ENCODE data around the gene RNF182.
A peak's percentile ranks its signal among the peaks of the same experiment; 100 is the strongest.
"Not testable (repeated sequence)": the region's sequence is repeated elsewhere in the genome, so short reads cannot be mapped to it uniquely, and the experiment has no call there.

Gene RNF182, protein sequence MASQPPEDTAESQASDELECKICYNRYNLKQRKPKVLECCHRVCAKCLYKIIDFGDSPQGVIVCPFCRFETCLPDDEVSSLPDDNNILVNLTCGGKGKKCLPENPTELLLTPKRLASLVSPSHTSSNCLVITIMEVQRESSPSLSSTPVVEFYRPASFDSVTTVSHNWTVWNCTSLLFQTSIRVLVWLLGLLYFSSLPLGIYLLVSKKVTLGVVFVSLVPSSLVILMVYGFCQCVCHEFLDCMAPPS

DNA sequence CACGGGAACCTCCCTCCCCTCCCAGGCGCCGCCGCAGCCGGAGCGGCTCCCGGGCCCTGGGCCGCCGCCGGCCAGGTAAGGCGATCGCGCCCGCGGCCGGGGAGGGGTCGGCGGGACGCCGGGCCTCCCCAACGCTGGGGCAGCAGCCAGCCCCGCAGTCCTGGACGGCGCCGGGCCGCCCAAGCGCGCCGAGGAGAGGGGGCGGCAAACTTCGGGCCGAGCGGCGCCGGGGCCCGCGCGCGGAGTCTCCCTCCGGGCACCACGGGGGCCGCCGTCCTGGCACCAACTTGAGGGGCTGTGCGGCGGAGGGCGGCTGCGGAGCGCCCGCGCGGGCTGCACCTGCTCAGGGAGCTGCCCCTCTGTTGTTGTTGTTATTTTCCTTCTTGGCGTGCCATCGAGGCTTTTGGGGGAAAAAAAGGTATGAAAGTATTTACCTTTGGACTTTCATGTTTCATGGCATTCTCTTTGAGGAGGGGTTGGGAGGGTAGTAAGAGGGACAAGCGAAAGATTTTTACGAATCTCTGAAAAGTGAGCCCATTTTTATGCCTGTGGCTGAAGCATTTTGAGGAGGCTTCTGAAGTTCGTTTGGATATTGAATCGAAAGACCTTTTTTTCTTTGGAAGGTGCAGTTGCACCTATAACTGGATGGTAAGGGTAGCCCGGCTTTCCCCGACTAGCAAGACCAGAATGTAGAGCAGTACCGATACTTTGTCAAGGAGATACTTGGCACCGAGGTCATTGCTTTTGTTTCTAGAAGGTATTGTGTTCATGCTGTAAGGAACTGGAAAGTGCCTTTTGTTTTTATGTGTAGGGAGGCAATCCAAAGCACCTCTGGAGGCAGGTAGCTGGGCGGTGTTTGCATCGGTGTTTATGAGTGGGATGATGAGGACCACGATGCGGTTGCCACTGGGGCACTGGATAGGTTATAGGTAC is at the start of gene RNF182:
RNF182 (plus strand) TSS at position 4 of the 933 bp plus-strand sequence. CDS start 52,168 bp downstream, outside the sequence.
- peak; percentile 8 for DNase-seq

DNA sequence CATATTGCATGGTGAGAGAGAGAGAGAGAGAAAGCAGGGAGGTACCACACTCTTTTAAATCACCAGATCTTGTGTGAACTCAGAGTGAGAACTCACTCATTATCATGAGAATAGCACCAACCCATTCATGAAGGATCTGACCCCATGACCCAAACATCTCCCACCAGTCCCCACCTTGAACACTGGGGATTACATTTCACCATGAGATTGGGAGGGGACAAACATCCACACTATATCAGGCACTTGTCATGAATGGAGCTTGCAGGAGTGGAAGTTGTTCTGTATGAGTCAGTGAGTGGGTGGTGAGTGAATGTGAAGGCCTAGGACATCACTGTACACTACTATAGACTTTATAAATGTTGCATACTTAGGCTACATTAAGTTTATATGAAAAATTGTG is 47.7 kb upstream of the RNF182 start:
- DNase-seq, result no peak

DNA sequence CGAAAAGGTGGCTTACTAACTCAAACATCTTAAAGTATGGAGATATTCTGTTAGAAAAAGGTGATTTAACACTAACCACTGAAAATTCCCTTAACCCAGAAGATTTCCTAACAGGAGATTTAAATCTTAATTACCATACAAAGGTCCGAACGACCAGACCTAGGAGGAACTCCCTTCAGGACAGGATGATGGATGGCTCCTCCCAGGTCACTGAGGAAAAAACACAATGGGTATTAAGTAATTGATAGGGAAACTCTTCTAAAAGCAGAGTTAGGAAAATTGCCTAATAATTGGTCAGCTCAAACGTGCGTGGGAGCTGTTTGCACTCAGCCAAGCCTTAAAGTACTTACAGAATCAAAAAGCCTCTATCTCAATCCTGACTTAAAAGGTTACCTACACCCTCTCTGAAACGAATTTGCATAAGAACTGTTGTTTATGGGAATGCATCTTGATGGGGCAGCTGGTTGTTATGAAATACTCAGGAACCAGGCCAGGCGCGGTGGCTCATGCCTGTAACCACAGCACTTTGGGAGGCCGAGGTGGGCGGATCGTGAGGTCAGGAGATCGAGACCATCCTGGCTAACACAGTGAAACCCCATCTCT is 44.6 kb upstream of the RNF182 start:
- DNase-seq, result not testable (repeated sequence)

DNA sequence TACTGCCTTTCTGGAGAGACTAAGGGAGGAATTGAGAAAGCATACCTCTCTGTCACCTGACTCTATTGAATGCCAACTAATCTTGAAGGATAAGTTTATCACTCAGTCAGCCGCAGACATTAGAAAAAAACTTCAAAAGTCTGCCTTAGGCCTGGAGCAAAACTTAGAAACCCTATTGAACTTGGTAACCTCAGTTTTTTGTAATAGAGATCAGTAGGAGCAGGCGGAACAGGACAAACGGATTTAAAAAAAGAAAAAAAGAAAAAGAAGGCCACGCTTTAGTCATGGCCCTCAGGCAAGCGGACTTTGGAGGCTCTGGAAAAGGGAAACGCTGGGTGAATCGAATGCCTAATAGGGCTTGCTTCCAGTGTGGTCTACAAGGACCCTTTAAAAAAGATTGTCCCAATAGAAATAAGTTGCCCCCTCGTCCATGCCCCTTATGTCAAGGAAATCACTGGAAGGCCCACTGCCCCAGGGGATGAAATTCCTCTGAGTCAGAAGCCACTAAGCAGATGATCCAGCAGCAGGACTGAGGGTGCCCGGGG is 43.1 kb upstream of the RNF182 start:
- no peak for DNase-seq

DNA sequence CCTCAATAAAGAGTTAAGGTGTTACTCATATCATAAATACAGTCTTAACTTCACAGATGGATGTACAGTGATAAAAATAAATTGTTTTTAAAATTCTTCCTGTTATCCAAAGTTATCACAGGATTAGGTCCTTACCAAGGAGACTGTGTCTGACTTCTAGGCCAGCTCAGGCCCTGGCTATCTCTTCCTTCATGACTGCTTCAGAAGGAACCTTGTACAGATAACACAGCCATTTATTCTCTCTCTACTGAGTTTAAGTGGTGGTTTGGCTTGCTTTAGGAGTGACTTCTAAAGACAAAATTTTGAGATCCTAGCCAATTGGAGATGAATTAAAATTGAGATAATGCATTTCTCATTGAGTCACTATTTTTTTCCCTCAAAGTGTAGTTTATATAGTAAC is 40.8 kb upstream of the RNF182 start:
- no peak for DNase-seq

DNA sequence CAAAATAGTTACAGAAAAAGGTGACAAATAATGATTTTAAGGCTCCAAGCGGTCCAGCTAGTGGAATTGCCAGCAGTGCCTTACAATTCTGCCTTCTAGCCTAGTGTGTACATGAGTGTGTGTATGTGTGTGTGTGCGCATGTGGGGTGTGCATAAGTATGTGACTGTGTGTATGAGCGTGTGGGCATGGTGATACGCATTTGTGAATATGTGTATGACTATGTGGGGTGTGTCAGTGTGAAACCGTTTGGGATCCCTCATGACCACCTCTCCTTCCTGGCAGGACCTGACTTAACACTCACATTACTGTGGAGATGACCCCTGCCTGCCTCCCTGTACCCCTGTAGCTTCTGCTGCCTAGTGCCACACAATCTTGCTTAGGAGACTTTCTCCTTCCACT is 40.4 kb upstream of the RNF182 start:
- DNase-seq, result no peak

DNA sequence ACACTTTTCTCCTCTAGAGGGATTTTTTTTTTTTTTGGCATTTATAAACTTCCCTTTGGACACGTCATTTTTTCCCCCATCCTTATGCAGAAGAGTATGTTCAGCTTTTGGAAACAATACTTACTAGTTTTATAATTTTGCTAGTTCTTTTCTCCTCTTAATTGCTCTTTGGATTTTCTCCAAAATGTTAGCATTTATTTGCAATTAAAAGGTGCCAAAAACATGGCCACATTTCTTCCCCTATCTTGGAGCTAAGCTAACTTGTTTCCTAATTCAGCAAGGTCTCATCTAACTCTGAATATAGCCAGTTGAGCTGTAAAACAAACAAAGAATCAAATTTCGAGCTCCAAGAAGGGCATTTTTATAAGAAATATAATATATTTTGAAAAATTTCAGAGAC is 39.2 kb upstream of the RNF182 start:
- DNase-seq, result no peak

DNA sequence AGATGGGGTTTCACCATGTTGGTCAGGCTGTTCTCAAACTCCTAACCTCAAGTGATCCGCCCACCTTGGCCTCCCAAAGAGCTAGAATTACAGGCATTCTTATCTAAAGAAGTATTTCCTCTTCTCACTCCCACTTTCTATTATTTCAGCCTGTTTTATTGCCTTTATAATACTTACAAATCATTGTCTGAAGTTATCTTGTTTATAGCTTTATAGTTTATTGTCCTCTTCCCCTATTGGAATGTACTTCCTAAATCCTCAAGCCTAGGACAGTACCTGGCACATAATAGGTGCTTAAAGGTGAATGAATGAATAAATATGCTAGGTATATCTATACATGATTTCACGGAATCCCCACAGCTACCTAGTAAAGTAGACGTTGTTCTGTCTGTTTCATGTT is 37.8 kb upstream of the RNF182 start:
- no peak for DNase-seq

DNA sequence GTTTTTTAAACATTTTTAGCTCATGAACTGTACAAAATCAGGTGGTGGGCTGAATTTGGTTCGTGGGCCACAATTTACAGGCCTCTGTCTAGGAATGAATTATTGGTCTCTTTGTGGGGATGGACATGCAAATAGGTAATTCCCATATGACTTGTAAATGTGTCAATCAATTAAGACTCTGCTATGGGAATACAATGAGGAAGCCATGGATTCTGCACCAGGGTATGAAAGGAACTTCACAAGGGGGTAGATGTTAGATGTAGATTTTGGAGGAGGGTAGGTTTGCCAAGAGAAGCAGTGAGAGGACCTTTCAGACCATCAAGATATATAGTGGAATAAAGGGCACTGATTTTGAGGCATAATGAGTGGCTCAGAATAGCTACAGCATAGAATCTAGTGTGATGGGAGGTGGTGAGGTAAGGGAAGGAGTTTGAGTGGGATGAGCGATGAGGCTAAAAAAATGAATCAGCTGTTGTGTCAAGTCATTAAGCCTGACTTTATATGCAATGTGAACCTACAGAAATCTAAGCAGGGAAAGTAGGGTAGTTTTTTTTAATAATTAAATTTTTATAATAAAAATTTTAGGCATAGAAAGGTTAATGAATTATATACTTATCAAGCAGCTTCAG is 32.6 kb upstream of the RNF182 start:
- no peak for DNase-seq

DNA sequence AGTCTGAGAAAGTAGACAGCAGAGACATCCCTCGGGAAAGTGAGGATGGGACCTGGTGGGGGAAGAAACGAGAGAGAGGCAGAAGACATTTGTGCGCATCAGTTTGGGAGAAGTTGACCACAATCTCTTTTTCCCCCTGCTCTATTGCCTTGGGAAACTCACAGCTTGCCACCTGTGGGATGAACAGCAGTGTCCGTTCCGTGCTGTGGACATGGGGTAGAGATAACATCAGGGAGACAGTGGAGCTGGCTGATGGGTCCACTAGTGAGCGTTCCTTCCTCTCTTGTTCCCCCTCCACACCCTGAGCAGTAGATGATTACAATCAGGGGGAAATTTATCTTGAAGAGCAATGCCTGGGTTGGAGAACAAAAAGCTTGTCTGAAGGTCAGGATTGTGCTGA is 21.8 kb upstream of the RNF182 start:
- DNase-seq, result no peak

DNA sequence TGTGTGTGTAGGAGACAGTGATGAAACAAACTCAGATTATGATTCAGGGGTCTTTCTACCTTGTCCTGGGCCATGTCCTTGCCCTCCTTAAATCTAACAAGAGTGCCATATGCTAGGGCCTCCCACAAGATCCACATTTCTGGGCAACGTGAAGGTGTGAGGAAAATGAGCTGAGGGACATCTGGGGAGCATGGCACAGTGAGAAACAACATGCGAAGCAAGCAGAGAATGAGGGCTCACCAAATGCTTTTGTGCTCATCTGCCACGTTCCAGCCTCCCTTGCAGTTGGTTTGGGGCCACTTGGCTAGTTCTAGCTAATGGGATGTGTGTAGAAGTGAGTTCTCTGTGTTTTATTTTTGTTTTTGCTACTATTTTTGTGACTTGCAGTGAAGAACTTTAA is 21.4 kb upstream of the RNF182 start:
- no peak for DNase-seq

DNA sequence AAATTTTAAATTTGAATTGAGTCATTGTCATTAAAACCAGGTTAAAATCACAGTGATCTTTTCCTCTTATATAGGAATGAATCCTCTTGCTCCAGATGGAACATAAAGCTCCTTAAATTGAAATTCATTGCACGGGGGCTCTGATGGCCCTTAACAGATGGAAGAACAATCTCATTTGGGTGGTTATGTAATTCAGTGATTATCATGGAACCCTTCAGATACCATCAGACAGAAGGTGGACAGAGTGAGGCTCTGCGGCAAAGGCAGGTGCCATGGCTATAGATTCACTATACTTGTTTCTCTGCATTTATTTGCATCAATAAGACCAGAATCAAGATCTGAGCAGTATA is 17.8 kb upstream of the RNF182 start:
- no peak for DNase-seq

DNA sequence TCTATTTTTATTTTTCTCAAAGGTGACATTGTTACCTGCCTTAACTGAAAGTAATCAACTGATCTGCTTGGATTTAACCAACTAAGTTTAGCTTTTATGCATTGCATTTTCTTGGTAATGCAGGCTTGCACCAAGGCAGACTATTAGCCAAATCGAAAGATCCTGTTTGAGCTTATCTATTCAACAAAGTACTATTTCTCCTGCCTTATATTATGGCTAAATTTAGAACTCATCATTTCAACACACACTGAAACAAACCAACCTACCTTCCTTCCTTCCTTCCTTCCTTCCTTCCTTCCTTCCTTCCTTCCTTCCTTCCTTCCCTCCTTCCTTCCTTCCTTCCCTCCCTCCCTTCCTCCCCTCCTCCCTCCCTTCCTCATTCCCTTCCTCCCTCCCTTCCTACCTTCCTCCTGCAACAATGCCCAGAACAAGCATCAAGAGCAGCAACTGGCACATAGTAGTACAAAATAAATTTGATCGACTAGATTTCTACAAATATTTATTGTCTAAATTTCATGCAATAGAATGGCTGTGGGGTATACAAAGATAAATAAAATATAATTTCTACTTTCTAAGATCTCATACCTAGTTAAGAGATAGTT is 17.0 kb upstream of the RNF182 start:
- no peak for DNase-seq

DNA sequence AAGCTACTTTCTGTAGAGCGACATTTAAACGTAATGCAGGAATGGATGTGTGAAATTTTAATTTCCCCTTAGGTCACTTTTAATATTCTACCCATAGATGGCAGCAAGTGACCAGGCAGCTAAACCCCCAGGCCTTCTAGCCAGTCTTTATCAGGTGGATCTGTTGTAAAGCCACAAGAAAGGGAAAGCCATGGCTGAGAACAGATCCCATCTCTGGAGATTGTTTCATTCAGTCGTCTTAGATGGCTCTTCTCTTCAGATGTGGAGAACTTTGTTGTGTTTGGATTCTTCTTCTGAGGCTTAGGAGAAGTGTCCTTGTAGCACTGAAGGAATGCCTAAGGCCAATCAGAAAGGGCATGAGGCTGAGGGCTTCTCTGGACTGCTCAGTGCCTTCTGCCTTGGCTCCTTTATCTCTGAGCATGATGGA is 15.8 kb upstream of the RNF182 start:
- peak; percentile 76 for DNase-seq

DNA sequence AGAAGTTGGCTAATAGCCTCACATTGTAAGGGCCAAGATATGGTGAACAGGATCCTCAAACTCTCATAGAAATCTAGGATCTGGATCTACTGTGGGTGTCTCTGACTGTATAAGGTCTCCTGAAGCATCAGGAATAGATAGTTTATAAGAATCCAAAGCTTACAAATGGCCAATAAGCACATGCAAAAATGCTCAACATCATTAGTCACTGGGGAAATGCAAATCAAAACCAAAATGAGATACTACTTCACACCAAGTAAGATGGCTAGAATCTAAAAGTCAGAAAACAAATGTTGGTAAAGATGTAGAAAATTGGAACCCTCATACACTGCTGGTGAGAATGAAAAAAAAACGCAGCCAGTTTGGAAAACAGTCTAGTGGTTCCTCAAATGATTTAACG is 14.3 kb upstream of the RNF182 start:
- no peak for DNase-seq

DNA sequence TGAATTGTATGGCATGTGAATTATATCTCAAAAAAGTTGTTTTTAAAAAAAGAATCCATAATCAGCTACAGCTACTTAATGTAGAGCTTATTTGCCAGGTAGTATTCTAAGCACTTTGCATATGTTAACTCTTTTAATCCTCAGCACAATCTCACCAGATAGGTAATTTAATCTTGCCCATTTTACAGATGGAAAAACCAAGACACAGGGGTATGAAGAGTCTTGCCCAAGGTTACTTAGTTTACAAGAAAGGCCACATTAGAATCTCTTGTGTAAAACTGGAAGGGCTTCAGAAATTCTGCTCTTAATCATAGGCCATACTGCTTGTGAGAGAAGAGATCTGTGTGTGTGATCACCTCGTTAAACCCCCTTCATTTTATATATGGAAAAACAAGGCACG is 13.4 kb upstream of the RNF182 start:
- no peak for DNase-seq

DNA sequence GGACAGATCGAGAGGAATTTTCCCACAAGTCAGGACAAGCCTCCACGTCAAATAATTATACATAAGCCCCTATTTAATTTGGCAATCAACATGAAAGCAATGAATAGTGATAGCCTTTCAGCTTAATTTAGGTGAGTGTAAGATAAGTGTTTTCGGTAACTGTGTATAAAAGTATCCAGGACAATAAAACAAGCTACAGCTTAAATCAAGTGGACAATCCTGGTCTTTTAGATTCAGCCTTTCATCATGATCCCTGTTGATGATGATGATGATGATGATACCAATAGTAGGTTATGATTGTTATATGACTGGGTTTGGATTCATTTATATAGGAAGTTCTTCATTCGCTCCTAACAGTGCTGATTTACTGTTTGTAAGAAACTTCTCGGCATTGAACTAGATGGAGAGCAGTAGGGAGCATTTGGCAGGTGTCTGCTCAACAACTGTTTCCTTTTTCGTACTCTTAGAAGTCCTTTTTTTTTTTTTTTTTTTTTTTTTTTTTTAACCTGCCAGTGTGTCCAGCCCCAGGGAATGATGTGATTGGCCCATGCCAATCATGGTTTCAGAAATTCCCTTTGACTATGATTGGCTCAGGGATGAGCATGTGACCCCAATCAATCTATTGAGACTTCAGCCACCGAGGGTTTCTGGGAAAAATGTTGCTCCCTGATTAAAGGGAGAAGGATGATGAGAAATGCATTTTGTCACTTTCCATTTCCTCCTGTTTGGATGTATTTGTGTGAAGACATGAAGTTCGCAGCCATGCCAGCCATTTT is 11.3 kb upstream of the RNF182 start:
- DNase-seq, result no peak

DNA sequence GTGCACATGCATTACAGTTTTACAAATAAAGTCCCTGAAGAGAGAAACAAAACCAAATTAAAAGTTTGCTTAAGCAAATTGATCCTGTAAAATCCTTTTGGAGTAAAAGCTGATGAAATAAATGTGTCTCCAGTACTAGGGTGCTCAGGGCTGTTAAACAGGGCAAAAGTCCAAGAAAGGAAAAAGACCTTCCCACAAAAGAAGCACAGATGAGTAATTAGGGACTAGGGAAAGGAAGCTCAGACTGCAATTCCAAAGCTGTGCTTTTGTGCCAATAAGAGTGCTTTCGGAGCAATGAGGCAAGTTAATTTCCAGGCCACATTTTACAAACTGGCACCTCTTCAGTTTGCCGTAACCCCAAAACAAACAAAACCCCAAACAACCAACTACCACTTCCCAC is 10.4 kb upstream of the RNF182 start:
- DNase-seq, result no peak

DNA sequence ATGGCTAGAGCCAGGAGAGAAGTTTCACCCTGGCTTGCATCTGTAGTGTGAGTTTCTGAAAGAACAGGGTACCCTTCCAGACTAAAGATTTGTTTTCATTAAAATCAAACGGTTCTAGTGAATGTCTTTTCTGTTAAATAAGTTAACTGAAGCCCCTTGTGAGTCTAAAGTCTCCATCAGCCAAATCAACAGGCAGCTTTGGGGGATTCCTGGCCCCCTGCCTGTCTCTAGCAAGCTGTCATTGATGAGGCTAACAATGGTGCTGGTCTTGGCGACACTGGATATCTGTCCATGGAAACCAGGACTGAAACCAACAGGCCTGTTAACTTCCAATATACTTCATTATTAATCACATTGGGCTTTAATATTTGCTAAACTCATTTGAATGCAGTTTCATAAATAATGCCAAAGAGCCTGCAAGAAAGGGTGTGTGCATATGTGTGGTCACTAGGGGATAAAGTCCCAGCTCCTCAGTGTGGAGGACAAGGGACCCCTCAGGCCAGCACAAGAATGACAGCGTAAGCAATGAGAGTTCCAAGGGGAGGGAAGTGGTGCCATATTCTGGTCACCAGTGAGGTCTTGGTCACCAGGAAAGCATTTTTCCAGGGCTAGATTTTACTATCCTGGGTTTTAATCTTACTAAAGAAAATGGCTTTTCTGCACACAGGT is 9.1 kb upstream of the RNF182 start:
- no peak for DNase-seq

DNA sequence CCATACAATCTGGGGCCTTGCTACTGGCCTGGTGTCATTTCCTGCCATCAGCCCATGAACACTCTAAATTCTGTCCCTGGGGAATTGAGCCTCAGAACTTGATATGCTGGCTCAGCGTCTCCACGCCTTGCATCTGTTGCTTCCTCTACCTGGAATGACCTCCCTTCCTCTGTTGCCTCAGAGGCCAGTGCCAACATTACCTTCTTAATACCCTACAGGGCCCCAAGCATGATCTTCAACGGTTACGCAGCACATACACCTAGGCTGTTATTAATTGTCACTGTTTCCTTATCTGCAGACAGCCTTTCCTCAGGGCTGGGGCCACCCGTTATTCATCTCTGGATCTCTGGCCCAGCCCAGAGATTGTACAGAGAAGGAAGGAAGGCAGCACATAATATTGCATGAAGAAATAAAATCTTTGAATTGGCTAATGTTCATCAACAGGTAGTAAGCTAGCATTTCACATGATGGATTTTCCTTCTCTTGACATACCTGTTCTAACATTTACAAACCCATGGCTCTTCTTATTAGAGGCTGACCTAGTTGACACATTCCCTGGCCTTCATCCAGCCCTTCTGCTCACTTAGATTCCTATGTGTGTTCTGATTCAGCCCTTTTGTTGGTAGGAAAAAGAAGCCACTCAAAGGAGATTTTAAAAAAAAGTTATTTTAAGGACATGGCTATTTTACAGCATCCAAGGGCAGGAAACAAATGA is 8.4 kb upstream of the RNF182 start:
- DNase-seq, result no peak

DNA sequence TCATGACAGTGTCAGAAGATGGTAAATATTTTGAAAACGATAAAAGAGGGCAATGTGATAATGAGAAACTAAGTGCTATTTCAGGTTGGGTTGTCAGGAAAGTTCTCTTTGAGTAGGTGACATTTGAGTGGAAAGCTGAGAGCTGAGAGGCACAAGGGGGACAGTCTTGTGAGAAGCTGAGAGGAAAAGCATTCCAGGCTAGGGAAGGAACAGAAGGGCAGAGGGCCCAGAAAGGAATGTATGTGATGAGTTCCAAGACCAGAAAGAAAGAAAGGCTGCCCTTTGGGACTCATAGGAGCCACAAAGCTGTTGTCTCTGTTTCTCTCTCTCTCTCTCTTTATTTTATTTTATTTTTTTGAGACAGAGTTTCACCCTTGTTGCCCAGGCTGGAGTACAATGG is 7.6 kb upstream of the RNF182 start:
- no peak for DNase-seq

Data from CD4-positive, alpha-beta T cell treated with Interleukin-17A for 1 hour (primary cell).